ENCODE data around the gene KREMEN2. TPM values are rescaled to one million over a fixed set of nuclear protein-coding genes. Genes with fewer than 3 reads are reported as not detected.
"Not testable (repeated sequence)": the region's sequence is repeated elsewhere in the genome, so short reads cannot be mapped to it uniquely, and the experiment has no call there.

KREMEN2 gene
- total RNA-seq, 1 donor from 2014 or later, result not detected

DNA sequence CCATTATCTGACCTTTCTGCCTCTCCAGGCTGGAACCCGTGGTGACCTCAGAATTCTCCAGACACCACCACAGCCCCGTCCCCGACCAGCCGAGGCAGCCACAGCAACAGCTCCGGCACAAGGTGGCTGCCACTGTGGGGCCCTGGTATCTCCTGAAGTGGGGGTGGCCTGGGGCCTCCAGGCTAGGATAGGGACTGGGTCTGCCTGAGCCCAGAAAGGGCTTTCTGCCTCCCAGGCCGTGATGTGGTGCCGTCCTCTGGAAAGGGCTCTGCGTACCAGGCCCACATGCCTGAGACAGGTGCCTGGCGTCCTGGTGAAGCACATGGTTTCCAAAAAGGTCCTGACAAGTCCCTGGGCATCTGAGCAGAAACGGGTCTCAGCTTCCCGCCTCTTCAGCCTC is 35.3 kb upstream of the KREMEN2 start:
- Mint-ChIP-seq H3K27me3 (ENCODE audit: unreplicated experiment) (peaks cover 8% of the 10 kb centered on the region), H3K4me1 (ENCODE audit: unreplicated experiment) (peaks cover 11% of the 10 kb centered on the region), H3K9me3 (ENCODE audit: unreplicated experiment) (no peaks in the 10 kb centered on the region), H3K4me3 (ENCODE audit: unreplicated experiment) (no peak overlapping the region), H3K27ac (ENCODE audit: unreplicated experiment) (no peak overlapping the region), H3K36me3 (ENCODE audit: low read depth, unreplicated experiment) (peaks cover 24% of the 10 kb centered on the region)
- TF ChIP-seq, protein P1, sequence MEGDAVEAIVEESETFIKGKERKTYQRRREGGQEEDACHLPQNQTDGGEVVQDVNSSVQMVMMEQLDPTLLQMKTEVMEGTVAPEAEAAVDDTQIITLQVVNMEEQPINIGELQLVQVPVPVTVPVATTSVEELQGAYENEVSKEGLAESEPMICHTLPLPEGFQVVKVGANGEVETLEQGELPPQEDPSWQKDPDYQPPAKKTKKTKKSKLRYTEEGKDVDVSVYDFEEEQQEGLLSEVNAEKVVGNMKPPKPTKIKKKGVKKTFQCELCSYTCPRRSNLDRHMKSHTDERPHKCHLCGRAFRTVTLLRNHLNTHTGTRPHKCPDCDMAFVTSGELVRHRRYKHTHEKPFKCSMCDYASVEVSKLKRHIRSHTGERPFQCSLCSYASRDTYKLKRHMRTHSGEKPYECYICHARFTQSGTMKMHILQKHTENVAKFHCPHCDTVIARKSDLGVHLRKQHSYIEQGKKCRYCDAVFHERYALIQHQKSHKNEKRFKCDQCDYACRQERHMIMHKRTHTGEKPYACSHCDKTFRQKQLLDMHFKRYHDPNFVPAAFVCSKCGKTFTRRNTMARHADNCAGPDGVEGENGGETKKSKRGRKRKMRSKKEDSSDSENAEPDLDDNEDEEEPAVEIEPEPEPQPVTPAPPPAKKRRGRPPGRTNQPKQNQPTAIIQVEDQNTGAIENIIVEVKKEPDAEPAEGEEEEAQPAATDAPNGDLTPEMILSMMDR (IDR thresholded peaks at IDR 0.05; ENCODE audit: unreplicated experiment), result no peak
- DNase-seq (ENCODE audit: low spot score), result no peak

DNA sequence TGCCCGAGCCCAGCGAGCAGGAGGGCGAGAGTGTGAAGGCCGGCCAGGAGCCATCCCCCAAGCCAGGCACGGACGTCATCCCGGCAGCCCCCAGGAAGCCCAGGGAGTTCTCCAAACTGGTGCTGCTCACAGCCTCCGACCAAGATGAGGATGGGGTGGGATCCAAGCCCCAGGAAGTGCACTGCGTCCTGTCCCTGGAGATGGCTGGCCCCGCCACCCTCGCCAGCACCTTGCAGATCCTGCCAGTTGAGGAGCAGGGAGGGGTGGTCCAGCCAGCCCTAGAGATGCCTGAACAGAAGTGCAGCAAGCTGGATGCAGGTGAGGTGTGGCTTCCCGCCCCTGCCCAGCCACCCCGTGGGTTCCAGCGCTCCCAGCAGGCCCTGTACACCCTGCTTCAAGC is 34.4 kb upstream of the KREMEN2 start:
- TF ChIP-seq, protein P1 (IDR thresholded peaks at IDR 0.05; ENCODE audit: unreplicated experiment), result no peak
- no peaks in the 10 kb centered on the region for H3K9me3 Mint-ChIP-seq (ENCODE audit: unreplicated experiment)
- DNase-seq (ENCODE audit: low spot score), result no peak
- peaks cover 11% of the 10 kb centered on the region for H3K4me1 Mint-ChIP-seq (ENCODE audit: unreplicated experiment)
- H3K27ac Mint-ChIP-seq (ENCODE audit: unreplicated experiment), result no peak overlapping the region
- H3K4me3 Mint-ChIP-seq (ENCODE audit: unreplicated experiment), result no peak overlapping the region
- H3K27me3 Mint-ChIP-seq (ENCODE audit: unreplicated experiment), result peaks cover 14% of the 10 kb centered on the region
- H3K36me3 Mint-ChIP-seq (ENCODE audit: low read depth, unreplicated experiment), result peaks cover 32% of the 10 kb centered on the region

GRCh38 chr16:2930236-2930635 is 33.8 kb upstream of the KREMEN2 start:
- H3K4me3 Mint-ChIP-seq (ENCODE audit: unreplicated experiment), result no peak overlapping the region
- peaks cover 11% of the 10 kb centered on the region for H3K4me1 Mint-ChIP-seq (ENCODE audit: unreplicated experiment)
- H3K27ac Mint-ChIP-seq (ENCODE audit: unreplicated experiment), result no peak overlapping the region
- H3K27me3 Mint-ChIP-seq (ENCODE audit: unreplicated experiment), result peaks cover 14% of the 10 kb centered on the region
- TF ChIP-seq, protein P1 (IDR thresholded peaks at IDR 0.05; ENCODE audit: unreplicated experiment), result no peak
- DNase-seq (ENCODE audit: low spot score), result no peak
- no peaks in the 10 kb centered on the region for H3K9me3 Mint-ChIP-seq (ENCODE audit: unreplicated experiment)
- H3K36me3 Mint-ChIP-seq (ENCODE audit: low read depth, unreplicated experiment), result peaks cover 32% of the 10 kb centered on the region

DNA sequence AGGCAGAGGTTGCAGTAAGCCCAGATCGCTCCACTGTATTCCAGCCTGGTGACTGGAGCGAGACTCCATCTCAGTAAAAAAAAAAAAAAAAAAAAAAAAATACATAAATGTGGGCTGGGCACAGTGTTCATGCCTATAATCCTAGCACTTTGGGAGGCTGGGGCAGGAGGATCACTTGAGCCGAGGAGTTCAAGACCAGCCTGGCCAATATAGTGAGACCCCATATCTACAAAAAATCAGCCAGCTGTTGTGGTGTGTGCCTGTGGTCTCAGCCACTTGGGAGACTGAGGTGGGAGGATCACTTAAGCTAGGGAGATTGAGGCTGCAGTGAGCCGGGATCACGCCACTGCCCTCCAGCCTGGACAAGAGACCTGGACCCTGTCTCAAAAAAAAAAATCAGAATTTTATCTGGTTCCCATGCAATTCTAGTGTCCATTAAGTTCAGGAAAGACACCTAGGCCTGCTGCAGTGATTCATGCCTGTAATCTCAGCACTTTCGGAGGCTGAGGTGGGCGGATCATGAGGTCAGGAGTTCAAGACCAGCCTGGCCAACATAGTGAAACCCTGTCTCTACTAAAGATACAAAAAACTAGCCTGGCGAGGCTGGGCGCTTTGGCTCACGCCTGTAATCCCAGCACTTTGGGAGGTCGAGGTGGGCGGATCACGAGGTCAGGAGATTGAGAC is 32.7 kb upstream of the KREMEN2 start:
- H3K9me3 Mint-ChIP-seq (ENCODE audit: unreplicated experiment); H3K4me3 Mint-ChIP-seq (ENCODE audit: unreplicated experiment); H3K27ac Mint-ChIP-seq (ENCODE audit: unreplicated experiment); DNase-seq (ENCODE audit: low spot score); H3K4me1 Mint-ChIP-seq (ENCODE audit: unreplicated experiment): not testable (repeated sequence)
- peaks cover 37% of the 10 kb centered on the region for H3K36me3 Mint-ChIP-seq (ENCODE audit: low read depth, unreplicated experiment)
- peaks cover 16% of the 10 kb centered on the region for H3K27me3 Mint-ChIP-seq (ENCODE audit: unreplicated experiment)

DNA sequence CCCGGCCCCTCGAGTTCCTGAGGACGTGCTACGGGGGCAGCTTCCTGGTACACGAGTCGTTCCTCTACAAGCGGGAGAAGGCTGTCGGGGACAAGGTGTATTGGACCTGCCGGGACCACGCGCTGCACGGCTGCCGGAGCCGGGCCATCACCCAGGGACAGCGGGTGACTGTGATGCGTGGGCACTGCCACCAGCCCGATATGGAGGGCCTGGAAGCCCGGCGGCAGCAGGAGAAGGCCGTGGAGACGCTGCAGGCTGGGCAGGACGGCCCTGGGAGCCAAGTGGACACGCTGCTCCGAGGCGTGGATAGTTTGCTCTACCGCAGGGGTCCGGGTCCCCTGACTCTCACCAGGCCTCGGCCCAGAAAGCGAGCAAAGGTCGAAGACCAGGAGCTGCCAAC is 30.9 kb upstream of the KREMEN2 start:
- TF ChIP-seq, protein P1 (IDR thresholded peaks at IDR 0.05; ENCODE audit: unreplicated experiment), result no peak
- H3K4me1 Mint-ChIP-seq (ENCODE audit: unreplicated experiment), result no peaks in the 10 kb centered on the region
- H3K36me3 Mint-ChIP-seq (ENCODE audit: low read depth, unreplicated experiment), result peaks cover 22% of the 10 kb centered on the region
- no peak overlapping the region for H3K27ac Mint-ChIP-seq (ENCODE audit: unreplicated experiment)
- no peak overlapping the region for H3K4me3 Mint-ChIP-seq (ENCODE audit: unreplicated experiment)
- H3K9me3 Mint-ChIP-seq (ENCODE audit: unreplicated experiment), result no peaks in the 10 kb centered on the region
- H3K27me3 Mint-ChIP-seq (ENCODE audit: unreplicated experiment), result peaks cover 12% of the 10 kb centered on the region
- no peak for DNase-seq (ENCODE audit: low spot score)

Data from endothelial cell (in vitro differentiated cells).